GM18502 (cell line): ENCODE measurements around the gene GRIN1.

Source experiments
- ATAC-seq: cut with Tn5 transposase; IDR thresholded peaks from one replicate; pipeline ENCODE4 v1.9.1; 2021; ENCODE audit warnings: mild to moderate bottlenecking; ENCODE audit not compliant: unreplicated experiment, poor library complexity

GRIN1 gene

DNA sequence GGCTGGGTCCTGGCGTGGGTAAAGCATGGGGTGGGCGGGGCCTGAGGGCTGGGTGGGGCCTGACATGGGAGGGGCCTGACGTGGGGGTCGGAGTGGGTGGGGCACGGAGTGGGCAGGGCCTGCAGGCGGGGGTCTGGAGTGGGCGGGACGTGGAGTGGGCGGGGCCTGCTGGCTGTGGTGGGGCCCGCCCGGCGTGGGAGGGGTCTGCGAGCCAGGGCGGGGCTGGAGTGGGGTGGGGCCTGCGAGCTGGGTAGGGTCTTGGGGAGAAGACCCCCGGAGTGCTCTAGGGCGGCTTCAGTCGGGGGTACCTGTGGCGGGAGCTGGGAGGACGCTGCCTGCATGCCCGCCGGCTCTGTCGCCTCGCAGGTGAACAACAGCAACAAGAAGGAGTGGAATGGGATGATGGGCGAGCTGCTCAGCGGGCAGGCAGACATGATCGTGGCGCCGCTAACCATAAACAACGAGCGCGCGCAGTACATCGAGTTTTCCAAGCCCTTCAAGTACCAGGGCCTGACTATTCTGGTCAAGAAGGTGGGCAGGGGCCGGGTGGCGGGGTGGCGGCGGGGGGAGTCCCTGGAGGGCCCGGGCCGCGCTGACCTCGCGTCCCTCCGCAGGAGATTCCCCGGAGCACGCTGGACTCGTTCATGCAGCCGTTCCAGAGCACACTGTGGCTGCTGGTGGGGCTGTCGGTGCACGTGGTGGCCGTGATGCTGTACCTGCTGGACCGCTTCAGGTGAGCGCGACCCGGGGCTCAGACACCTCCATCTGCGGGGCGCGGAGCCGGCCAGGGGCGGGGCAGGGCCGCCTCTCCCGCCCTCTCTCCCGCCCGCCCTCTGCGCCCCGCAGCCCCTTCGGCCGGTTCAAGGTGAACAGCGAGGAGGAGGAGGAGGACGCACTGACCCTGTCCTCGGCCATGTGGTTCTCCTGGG, 22.9 kb downstream of the GRIN1 start:
- no peak for ATAC-seq

DNA sequence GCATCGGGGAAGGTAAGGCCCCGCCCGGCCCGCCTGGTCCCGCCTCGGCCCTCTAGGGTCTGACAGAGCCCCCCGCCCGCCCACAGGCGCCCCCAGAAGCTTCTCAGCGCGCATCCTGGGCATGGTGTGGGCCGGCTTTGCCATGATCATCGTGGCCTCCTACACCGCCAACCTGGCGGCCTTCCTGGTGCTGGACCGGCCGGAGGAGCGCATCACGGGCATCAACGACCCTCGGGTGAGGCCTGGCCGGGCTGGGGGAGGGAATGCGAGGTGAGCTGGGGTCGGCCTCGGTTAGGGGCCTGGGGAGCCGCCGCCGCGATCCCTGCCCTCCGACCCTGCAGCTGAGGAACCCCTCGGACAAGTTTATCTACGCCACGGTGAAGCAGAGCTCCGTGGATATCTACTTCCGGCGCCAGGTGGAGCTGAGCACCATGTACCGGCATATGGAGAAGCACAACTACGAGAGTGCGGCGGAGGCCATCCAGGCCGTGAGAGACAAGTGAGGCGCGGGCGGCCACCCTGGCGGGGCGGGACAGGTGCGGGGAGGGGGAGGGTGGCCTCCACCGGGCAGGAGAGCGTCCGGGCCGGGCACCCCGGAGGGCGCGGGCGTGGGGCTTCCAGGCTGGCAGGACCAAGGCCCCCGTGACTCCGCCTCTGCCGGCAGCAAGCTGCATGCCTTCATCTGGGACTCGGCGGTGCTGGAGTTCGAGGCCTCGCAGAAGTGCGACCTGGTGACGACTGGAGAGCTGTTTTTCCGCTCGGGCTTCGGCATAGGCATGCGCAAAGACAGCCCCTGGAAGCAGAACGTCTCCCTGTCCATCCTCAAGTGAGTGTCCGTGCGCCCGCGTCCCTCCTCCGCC, 23.8 kb downstream of the GRIN1 start:
- ATAC-seq = no peak

- ATAC-seq = no peak
Observed at GRCh38 chr9:137163365-137163715, 24.4 kb downstream of the GRIN1 start.

DNA sequence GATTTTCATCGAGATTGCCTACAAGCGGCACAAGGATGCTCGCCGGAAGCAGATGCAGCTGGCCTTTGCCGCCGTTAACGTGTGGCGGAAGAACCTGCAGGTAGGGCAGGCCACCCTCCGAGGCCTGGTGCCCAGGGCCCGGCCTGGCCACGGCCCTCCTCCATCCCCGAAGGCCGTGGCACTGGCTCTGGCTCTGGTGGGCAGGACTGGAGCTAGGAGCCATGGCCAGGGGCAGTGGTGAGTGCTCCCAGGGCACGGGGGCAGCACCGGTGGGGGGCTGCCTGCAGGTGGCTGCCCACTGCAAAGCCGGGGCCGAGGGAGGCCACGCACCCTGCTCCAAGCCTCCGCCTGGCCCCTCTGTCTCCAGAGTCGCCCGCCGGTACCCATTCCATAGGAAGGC, 24.9 kb downstream of the GRIN1 start:
- ATAC-seq = no peak

- ATAC-seq = no peak
Observed at GRCh38 chr9:137164370-137165249, 25.7 kb downstream of the GRIN1 start.

DNA sequence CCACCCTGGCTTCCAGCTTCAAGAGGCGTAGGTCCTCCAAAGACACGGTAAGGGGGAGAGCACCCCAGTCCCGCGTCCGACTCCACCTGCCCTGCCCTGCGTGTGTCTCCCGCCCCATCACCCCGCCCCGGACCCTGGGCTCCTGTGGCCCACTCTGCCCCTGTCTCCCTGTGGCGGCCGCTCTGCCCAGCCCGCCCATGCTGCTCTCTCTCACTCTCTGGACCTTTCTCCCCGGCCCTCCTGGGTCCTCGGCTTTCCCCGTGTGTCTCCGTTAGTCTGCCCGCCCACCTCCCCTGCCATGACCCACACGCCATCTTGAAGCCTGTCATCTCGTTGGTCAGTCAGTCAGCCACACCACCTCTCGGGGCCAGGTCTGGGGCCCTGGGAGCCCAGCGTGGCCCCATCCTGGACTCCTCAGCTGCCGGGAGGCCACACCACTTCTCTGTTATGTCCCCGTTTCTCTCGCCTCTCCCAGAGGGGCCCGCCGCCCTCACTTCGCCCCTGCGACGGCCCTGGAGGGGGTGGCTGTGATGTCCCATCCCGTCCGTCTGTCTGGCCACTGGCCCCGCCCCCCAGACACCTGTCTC, 26.4 kb downstream of the GRIN1 start:
- ATAC-seq = no peak

GRCh38 chr9:137166380-137167229, 27.7 kb downstream of the GRIN1 start:
- ATAC-seq = no peak

- no peak for ATAC-seq
Observed at GRCh38 chr9:137167277-137167746, 28.4 kb downstream of the GRIN1 start.

DNA sequence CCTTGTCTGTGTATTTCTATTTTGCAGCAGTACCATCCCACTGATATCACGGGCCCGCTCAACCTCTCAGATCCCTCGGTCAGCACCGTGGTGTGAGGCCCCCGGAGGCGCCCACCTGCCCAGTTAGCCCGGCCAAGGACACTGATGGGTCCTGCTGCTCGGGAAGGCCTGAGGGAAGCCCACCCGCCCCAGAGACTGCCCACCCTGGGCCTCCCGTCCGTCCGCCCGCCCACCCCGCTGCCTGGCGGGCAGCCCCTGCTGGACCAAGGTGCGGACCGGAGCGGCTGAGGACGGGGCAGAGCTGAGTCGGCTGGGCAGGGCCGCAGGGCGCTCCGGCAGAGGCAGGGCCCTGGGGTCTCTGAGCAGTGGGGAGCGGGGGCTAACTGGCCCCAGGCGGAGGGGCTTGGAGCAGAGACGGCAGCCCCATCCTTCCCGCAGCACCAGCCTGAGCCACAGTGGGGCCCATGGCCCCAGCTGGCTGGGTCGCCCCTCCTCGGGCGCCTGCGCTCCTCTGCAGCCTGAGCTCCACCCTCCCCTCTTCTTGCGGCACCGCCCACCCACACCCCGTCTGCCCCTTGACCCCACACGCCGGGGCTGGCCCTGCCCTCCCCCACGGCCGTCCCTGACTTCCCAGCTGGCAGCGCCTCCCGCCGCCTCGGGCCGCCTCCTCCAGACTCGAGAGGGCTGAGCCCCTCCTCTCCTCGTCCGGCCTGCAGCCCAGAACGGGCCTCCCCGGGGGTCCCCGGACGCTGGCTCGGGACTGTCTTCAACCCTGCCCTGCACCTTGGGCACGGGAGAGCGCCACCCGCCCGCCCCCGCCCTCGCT, 29.0 kb downstream of the GRIN1 start:
- no peak for ATAC-seq

GRCh38 chr9:137168573-137168903, 29.6 kb downstream of the GRIN1 start:
- ATAC-seq = no peak

GRCh38 chr9:137168904-137169856, 30.2 kb downstream of the GRIN1 start:
- no peak for ATAC-seq

GRCh38 chr9:137169896-137170358, 31.0 kb downstream of the GRIN1 start, which contains the start of gene LRRC26:
Gene LRRC26 (minus strand): TSS chr9:137170051. CDS start chr9:137169943, 108 bp downstream.
- ATAC-seq = no peak

GRCh38 chr9:137170486-137171148, 31.7 kb downstream of the GRIN1 start:
- no peak for ATAC-seq

DNA sequence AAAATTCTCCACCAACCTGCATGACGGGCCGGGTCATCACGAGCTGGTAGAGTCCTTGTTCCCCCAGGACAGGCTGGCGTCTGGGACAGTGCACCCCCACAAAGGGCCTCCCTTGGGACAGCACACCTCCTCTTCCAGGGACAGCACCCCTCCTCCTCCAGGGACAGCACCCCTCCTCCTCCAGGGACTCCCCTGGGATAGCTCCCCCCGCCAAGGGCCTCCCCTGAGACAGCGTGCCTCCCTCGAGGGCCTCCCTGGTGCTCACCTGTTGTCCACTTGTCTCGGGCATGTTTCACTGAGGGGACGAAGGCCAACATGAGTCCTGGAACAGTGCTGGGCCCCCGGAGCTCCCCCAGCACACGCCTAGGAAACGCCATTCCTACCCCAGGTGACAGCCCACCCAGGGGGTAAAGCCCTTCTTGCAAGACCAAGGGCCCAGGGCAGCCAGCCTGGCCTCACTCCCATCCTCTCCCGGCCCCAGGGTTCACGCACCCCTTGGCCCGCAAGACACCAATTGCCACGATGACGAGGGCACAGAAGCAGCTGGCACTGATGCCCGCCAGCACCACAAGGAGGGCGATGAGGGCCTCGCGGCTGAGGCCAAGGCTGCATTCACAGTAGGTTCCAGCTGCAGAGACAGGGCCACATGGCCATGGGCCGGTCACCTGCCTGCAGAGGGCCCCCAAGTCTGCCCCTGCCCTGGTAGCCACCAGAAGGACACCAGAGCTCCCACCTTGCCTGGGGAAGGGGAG, 32.4 kb downstream of the GRIN1 start:
- no peak for ATAC-seq

DNA sequence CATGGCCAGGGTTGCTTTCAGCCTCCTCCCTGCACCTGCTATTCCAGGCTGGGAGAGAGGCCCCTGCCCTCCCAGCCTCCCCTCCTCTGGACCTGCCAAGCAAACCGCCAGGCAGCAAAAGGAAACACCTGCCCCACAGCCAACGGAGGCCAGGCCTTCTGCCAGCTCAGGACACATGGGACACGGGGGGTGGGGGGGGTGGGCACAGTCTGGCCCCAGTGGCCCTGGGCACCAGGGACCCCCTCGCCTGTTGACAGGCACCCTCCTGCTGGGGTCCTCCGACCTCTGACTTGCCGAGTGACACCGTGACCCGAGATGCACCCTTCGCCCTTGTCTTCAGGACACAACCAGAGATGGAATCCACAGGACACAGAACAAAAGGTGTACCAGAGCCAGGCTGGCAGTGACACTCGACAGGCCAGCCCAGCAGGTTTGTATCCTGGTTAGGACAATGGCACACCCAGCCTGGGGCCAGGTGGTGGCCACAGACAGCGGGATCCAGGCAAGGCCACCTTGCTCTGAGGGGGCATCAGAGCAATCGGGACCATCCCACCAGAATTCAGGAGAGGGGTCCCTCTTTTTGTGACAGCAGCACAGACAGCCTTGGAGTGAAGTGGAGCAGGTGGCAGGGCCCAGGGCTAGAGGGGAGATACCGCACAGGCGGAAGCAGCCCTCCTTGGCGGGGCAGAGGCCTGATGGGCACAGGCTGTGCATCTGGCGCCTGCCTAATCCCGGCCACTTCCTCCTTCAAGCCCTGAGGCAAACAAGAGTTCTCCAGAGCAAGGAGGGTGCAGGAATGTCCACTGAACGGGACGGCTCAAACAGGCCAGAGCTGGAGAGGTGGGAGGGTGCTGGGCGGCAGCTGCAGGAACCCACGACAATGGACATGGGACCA, 34.2 kb downstream of the GRIN1 start:
- ATAC-seq = no peak
